Measurements from ENCODE around the gene FOXK2.

DNA sequence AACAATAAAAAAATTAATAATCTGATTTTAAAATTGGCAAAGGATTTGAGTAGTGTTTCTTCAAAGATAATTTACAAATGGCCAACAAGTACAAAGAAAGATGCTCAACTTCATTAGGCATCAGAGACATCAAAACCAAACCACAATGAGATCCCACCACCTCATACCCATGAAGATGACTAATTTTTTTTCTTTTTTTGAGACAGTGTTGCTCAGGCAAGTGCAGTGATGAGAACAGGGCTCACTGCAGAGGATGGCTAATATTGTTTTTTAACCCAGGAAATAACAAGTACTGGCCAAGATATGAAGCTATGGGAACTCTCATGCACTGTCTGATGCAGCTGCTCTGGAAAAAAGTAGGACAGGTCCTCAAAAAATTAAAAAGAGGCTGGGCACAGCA lies 113.8 kb downstream of the FOXK2 start:
- TF ChIP-seq, protein P1, sequence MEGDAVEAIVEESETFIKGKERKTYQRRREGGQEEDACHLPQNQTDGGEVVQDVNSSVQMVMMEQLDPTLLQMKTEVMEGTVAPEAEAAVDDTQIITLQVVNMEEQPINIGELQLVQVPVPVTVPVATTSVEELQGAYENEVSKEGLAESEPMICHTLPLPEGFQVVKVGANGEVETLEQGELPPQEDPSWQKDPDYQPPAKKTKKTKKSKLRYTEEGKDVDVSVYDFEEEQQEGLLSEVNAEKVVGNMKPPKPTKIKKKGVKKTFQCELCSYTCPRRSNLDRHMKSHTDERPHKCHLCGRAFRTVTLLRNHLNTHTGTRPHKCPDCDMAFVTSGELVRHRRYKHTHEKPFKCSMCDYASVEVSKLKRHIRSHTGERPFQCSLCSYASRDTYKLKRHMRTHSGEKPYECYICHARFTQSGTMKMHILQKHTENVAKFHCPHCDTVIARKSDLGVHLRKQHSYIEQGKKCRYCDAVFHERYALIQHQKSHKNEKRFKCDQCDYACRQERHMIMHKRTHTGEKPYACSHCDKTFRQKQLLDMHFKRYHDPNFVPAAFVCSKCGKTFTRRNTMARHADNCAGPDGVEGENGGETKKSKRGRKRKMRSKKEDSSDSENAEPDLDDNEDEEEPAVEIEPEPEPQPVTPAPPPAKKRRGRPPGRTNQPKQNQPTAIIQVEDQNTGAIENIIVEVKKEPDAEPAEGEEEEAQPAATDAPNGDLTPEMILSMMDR (conservative IDR thresholded peaks at IDR 0.05; ENCODE audit: low read length) = no peak
- no peak for TF ChIP-seq EZH2phosphoT487 (IDR thresholded peaks at IDR 0.05; ENCODE audit: borderline replicate concordance, low read depth, low read length)
